ENCODE results near the gene EFCAB6.

The EFCAB6 gene

GRCh38 chr22:43560651-43561050 is 251.5 kb downstream of the EFCAB6 start:
- Histone ChIP-seq H3K4me3 (ENCODE audit: low read length) (no peak overlapping the region), H3K4me2 (ENCODE audit: low read length) (no peak overlapping the region), H3K4me1 (ENCODE audit: control insufficient read depth, insufficient read depth, low read length) (no peaks in the 10 kb centered on the region), H3K27me3 (ENCODE audit: control insufficient read depth, insufficient read depth, low read length) (no peaks in the 10 kb centered on the region), H3K9me3 (replicated peaks; ENCODE audit: low read length) (no peaks in the 10 kb centered on the region), H3K9ac (ENCODE audit: low read depth, low read length) (no peak overlapping the region), H3K36me3 (ENCODE audit: insufficient read depth, low read length) (no peaks in the 10 kb centered on the region)

DNA sequence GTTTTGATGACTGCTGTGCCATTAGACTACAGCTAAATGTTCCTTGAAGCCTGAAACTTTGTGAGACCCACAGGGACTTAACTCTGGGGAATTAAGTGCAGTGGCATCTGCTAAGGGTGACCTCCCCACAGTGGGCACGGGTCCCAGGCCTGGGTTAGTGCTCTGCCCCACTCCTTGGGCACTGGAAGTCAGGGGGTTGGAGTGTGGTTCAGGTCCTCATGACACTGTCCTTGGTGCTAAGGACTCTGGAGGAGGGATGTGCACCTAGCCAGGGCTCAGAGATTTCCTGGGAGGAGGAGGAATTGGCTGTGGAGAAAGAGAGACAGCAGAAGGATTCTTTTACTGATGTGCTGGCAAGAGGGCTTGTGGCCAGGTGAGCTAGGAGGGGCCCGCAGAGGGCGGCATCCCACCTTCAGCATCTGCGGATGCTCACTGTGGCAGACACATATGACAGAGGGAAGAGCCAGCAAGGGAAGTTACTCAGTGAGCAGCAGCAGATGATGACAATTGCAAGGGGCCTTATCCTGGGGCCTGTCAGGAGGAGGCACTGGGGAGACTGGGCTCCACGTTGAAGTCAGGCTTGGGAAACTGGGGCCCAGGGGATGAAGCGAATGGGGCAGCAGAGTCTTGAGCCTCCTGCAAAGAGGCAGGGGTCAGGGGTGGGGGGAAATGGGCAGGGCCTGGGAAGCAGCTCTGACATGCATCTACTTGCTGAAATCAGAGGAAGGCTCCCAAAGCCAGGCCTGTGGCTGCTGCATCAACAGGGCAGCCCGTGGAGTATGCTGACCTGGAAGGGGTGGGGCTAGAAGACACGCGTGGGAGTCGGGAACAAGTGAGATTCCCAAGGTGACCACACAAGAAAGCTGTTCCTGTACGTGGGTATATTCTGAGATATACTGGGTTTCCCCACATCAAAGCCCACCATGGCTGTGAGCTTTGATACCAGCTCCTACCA is 256.3 kb downstream of the EFCAB6 start:
- no peak overlapping the region for H3K4me3 ChIP-seq (ENCODE audit: low read length)
- H3K9ac ChIP-seq (ENCODE audit: low read depth, low read length) = no peak overlapping the region
- H3K27me3 ChIP-seq (ENCODE audit: control insufficient read depth, insufficient read depth, low read length) = no peaks in the 10 kb centered on the region
- H3K9me3 ChIP-seq (replicated peaks; ENCODE audit: low read length) = no peaks in the 10 kb centered on the region
- no peaks in the 10 kb centered on the region for H3K4me1 ChIP-seq (ENCODE audit: control insufficient read depth, insufficient read depth, low read length)
- H3K36me3 ChIP-seq (ENCODE audit: insufficient read depth, low read length) = no peaks in the 10 kb centered on the region
- no peak overlapping the region for H3K4me2 ChIP-seq (ENCODE audit: low read length)

DNA sequence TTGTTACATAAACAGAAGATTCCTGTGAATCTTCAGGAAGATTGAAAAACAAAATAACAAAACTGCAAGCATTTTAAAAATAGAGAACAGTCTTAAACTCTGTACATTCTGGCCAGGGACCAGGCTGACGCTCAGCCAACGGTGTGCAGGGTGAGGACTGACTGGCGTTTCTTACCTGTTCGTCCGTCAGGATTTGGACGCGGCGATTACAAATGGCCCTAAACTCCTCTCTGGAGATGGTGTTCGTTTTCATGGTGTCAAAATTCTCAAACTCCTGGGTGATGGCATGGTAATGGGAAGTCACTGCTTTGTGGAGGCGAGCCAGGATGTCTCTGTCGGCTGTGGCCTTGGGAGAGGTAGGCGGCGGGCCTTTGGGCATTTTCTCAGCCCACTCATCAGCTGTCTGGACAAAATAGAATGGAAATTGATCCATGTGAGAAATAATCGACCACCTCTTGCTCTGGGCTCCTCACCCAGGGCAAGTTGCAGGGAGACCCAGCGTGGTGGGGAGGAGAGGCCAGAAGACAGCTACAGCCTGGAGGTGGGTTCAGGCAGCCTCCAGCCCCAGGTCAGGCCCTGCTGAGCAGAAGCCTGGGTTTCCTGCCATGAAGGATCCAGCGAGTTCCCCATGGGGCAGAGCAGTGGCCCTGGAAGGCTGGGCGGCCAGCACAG is 257.3 kb downstream of the EFCAB6 start:
- Histone ChIP-seq H3K9ac (ENCODE audit: low read depth, low read length) (no peak overlapping the region), H3K9me3 (replicated peaks; ENCODE audit: low read length) (no peaks in the 10 kb centered on the region), H3K4me3 (ENCODE audit: low read length) (no peak overlapping the region), H3K4me2 (ENCODE audit: low read length) (no peak overlapping the region), H3K4me1 (ENCODE audit: control insufficient read depth, insufficient read depth, low read length) (no peaks in the 10 kb centered on the region), H3K27me3 (ENCODE audit: control insufficient read depth, insufficient read depth, low read length) (no peaks in the 10 kb centered on the region), H3K36me3 (ENCODE audit: insufficient read depth, low read length) (no peaks in the 10 kb centered on the region)

DNA sequence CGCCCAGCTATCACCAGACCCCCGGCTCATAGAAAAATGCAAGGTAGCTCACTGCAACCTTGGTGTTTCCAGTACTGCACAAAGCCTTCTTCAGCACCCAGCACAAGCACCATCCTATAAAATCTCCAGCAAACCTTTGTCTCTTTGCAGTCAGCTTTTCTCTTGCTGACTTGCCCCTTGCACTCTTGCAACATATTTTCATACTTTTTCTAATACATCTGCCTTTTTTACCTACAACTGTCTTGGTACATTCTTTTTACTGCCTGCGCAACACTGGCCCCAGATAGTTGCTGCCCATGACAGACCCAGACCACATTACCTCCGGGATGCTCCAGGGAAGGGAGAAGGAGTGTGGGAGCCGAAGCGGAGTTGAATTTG is 257.9 kb downstream of the EFCAB6 start:
- H3K27me3 ChIP-seq (ENCODE audit: control insufficient read depth, insufficient read depth, low read length) = no peaks in the 10 kb centered on the region
- no peak overlapping the region for H3K4me3 ChIP-seq (ENCODE audit: low read length)
- H3K36me3 ChIP-seq (ENCODE audit: insufficient read depth, low read length) = no peaks in the 10 kb centered on the region
- no peaks in the 10 kb centered on the region for H3K4me1 ChIP-seq (ENCODE audit: control insufficient read depth, insufficient read depth, low read length)
- no peak overlapping the region for H3K9ac ChIP-seq (ENCODE audit: low read depth, low read length)
- H3K4me2 ChIP-seq (ENCODE audit: low read length) = no peak overlapping the region
- H3K9me3 ChIP-seq (replicated peaks; ENCODE audit: low read length) = no peaks in the 10 kb centered on the region

DNA sequence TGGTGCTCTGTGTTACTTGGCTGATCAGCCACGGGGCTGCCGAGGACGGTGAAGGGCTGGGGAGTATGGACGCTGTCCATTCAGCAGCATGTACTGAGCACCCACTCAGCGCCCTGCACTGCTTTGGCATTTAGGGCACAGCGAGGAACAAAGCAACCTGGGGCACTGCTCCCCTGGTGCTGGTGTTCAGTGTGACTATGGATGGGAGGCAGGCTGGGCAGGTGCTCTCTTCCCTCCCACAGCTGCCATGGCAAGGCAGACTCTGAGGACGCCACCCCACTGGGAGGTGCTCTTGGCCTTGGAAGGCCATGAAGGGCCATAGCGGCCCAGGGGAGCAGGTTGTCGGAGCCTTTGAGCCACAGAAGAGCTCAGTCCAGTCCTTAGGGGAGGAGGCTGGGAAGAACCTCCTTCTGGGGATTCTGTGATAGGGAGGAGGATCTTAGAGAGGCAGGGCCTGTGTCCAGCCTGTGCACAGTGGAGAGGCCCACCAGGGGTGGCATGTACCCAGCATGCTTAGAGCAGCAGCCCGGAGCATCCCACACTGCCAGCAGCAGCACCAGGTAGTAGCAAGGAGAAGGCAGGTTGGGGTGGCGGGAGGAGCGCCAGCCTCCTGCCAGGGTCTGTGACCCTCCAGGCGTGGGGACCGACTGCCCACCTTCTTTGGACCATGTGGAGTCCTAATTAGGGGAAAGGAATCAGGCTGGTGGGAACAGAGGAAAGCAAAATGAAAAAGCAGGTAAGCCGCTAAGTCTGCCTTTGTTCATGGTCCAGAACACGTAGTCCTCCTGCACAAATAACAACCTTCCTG is 258.4 kb downstream of the EFCAB6 start:
- Histone ChIP-seq H3K4me2 (ENCODE audit: low read length) (no peak overlapping the region), H3K4me3 (ENCODE audit: low read length) (no peak overlapping the region), H3K9me3 (replicated peaks; ENCODE audit: low read length) (no peaks in the 10 kb centered on the region), H3K9ac (ENCODE audit: low read depth, low read length) (no peak overlapping the region), H3K27me3 (ENCODE audit: control insufficient read depth, insufficient read depth, low read length) (no peaks in the 10 kb centered on the region), H3K4me1 (ENCODE audit: control insufficient read depth, insufficient read depth, low read length) (no peaks in the 10 kb centered on the region), H3K36me3 (ENCODE audit: insufficient read depth, low read length) (no peaks in the 10 kb centered on the region)

DNA sequence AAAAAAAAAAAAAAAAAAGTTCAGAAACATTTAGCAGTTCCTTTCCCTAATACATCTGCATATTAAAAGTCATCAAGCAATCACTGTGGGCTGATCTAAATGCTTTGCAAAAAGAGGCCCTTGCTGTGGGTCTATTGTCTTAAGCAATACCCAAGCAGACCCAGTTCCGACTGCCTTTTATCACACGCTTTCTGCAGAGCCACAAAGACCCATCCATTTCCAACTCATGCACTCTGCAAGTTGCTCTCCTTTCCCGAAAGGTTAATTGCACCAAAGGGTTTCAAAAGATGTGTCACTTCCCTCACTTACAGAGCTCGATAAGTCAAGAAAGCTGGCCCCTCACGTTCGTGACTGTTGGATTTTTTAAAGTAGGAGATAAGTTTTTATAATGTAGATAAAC is 261.4 kb downstream of the EFCAB6 start:
- Histone ChIP-seq H3K4me1 (ENCODE audit: control insufficient read depth, insufficient read depth, low read length) (no peaks in the 10 kb centered on the region), H3K4me3 (ENCODE audit: low read length) (no peak overlapping the region), H3K36me3 (ENCODE audit: insufficient read depth, low read length) (no peaks in the 10 kb centered on the region), H3K4me2 (ENCODE audit: low read length) (no peak overlapping the region), H3K9ac (ENCODE audit: low read depth, low read length) (no peak overlapping the region), H3K9me3 (replicated peaks; ENCODE audit: low read length) (no peaks in the 10 kb centered on the region), H3K27me3 (ENCODE audit: control insufficient read depth, insufficient read depth, low read length) (no peaks in the 10 kb centered on the region)

- H3K36me3 ChIP-seq (ENCODE audit: insufficient read depth, low read length) = no peaks in the 10 kb centered on the region
- H3K4me3 ChIP-seq (ENCODE audit: low read length) = no peak overlapping the region
- H3K27me3 ChIP-seq (ENCODE audit: control insufficient read depth, insufficient read depth, low read length) = no peaks in the 10 kb centered on the region
- H3K4me1 ChIP-seq (ENCODE audit: control insufficient read depth, insufficient read depth, low read length) = no peaks in the 10 kb centered on the region
- no peak overlapping the region for H3K9ac ChIP-seq (ENCODE audit: low read depth, low read length)
- no peak overlapping the region for H3K4me2 ChIP-seq (ENCODE audit: low read length)
- no peaks in the 10 kb centered on the region for H3K9me3 ChIP-seq (replicated peaks; ENCODE audit: low read length)
Observed at GRCh38 chr22:43550024-43550620, 262.0 kb downstream of the EFCAB6 start.

DNA sequence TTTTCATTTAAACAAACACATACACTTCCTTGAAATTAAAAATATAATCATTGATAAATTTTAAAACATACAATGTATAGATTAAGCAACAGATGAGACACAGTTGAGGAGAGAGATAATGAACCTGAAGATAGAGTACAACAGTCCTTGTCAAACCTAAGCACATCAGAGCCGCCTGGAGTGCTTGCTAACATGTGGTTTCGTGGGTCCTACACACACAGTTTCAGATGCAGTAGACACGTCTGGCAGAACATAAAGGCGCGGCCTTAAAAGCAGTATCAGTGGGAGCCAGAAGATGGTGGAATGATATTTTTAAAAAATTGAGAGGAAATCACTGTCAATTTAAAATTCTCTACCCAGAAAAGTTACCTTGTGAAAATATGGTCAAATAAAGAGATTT is 265.9 kb downstream of the EFCAB6 start:
- no peaks in the 10 kb centered on the region for H3K4me1 ChIP-seq (ENCODE audit: control insufficient read depth, insufficient read depth, low read length)
- H3K4me2 ChIP-seq (ENCODE audit: low read length) = no peak overlapping the region
- H3K36me3 ChIP-seq (ENCODE audit: insufficient read depth, low read length) = no peaks in the 10 kb centered on the region
- no peak overlapping the region for H3K4me3 ChIP-seq (ENCODE audit: low read length)
- no peak overlapping the region for H3K9ac ChIP-seq (ENCODE audit: low read depth, low read length)
- H3K9me3 ChIP-seq (replicated peaks; ENCODE audit: low read length) = no peaks in the 10 kb centered on the region
- no peaks in the 10 kb centered on the region for H3K27me3 ChIP-seq (ENCODE audit: control insufficient read depth, insufficient read depth, low read length)

DNA sequence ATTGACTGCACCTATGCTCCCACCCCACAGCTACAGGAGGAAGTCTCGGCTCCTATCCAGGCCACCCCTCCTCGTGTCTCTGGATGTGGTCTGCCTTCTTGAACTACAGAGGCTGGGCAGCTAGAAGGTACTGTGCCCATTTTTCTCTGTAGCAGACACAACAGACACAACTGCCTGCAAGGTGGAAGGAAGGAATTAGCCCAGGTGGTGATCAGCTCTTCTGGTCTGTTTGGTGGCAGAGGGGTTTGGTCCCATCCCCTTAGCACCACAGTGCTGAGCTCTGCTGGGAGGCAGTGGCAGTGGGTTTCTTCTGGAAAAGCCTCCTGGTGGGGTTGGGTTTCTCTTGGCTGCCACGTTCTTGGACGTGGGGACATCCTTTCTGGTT is 267.8 kb downstream of the EFCAB6 start:
- H3K36me3 ChIP-seq (ENCODE audit: insufficient read depth, low read length) = no peaks in the 10 kb centered on the region
- no peak overlapping the region for H3K4me3 ChIP-seq (ENCODE audit: low read length)

GRCh38 chr22:43543522-43544288 is 268.4 kb downstream of the EFCAB6 start:
- H3K27me3 ChIP-seq (ENCODE audit: control insufficient read depth, insufficient read depth, low read length) = no peaks in the 10 kb centered on the region
- H3K36me3 ChIP-seq (ENCODE audit: insufficient read depth, low read length) = no peaks in the 10 kb centered on the region
- no peak overlapping the region for H3K4me2 ChIP-seq (ENCODE audit: low read length)
- no peaks in the 10 kb centered on the region for H3K9me3 ChIP-seq (replicated peaks; ENCODE audit: low read length)
- H3K9ac ChIP-seq (ENCODE audit: low read depth, low read length) = no peak overlapping the region
- H3K4me1 ChIP-seq (ENCODE audit: control insufficient read depth, insufficient read depth, low read length) = no peaks in the 10 kb centered on the region
- H3K4me3 ChIP-seq (ENCODE audit: low read length) = no peak overlapping the region

More for the DNA sequence above, 267.8 kb downstream of the EFCAB6 start:
- Histone ChIP-seq H3K4me2 (ENCODE audit: low read length) (no peak overlapping the region), H3K9ac (ENCODE audit: low read depth, low read length) (no peak overlapping the region), H3K27me3 (ENCODE audit: control insufficient read depth, insufficient read depth, low read length) (no peaks in the 10 kb centered on the region), H3K4me1 (ENCODE audit: control insufficient read depth, insufficient read depth, low read length) (no peaks in the 10 kb centered on the region), H3K9me3 (replicated peaks; ENCODE audit: low read length) (no peaks in the 10 kb centered on the region)

All from skeletal muscle satellite cell (primary cell).